Kidney capillary endothelial cell (primary cell): ENCODE measurements around the gene STK32A.
"Not testable (repeated sequence)": the region's sequence is repeated elsewhere in the genome, so short reads cannot be mapped to it uniquely, and the experiment has no call there.

Experiments used
- DNase-seq: peaks from one replicate; pipeline ENCODE4 v3.0.0-alpha.2; 2018; ENCODE audit warnings: low spot score

Gene STK32A

DNA sequence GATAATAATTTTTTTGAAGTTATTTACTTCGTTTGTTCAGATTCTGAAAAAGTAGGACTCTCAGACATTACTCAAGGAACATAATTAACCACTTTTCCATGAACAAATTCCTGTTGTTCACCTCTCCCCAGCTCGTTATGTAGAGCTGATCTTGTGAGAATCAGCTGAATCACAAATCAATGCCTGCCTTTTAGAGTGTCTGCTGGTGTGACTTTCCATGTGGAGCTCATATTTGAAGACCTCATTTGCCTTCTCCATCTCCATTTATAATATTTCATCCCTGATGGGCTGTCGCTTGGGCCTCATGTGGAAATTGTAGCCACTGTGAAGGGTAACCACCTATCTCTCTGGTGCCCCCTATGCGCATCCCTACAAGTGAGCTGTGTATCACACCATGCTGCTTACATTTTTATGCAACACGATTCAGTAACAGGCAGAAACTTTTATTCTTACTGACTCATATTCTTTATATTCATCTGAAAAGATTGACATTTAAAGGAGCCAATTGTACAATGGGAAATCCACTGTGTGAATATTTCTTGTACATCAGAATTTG is 111.3 kb downstream of the STK32A start:
- DNase-seq = no peak

- no peak for DNase-seq
Observed at GRCh38 chr5:147348046-147348445, 113.2 kb downstream of the STK32A start.

DNA sequence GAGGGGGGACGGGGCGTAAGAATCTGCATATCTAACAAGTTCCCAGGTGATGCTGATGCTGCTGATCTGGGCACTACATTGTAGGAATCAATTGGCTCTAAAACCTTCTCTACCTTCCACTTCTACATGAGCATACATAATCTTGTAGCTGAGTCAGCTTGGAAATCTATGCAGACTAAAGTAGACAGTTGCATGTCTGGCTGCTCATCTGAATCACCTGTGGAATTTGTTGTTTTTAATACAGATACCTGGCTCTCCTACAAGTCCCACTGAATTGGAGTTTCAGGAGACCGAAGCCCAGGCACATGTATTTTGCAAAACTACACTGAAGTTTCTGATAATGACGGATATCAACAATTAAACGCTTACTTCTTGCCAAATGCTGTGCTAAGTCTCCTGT is 113.6 kb downstream of the STK32A start:
- DNase-seq = no peak

- no peak for DNase-seq
Observed at GRCh38 chr5:147349241-147349640, 114.4 kb downstream of the STK32A start.

GRCh38 chr5:147359101-147359500 is 124.3 kb downstream of the STK32A start:
- no peak for DNase-seq

DNA sequence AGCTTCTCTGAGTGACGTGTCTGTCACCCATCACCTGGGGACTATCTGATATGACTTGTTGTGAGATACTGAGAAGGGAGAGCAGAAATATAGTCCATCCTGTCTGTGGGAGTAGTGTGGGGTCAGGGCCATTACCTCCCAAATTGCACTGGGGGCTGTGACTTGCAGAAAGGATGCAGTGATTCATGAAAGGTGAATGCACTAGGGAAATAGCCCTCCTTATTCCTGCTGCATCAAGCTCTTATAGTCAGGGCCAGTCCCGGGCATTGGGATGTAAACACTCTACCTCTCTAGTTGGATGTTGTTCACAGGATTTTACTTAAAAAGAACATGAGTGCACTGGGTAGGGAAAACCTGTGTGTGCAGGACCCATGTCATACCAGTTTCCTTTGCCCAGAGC is 124.8 kb downstream of the STK32A start:
- DNase-seq = no peak

- DNase-seq = no peak
Observed at GRCh38 chr5:147360816-147361215, 126.0 kb downstream of the STK32A start.

DNA sequence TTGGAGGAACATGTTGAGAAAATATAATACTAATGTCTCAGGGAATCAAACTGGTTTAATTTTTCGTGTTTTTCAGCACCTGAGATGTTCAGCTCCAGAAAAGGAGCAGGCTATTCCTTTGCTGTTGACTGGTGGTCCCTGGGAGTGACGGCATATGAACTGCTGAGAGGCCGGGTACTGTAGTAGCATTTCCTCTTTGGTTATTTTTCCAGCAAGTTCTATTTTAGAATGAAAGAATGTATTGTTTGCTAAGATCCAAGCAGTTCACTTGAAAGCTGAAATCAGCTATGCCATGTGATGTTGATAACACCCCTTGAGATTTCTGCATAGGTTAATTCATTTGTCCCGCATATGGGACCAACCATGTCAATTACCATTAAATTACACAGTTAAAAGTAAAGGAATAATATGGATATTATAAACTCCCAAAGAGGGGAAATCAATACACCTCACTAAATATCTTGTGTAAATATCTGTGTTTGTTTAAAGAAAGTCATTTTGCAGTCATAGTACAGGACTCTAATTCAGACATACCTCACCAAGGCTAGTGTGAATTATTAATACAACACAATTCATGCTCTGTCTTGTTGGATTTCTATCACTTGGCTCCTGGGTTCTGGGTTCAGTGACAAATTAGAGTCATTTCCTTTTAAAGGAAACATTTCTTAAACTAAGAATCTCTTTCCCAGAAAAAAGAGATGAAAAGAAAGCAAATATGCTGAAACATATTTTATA is 126.8 kb downstream of the STK32A start:
- no peak for DNase-seq

DNA sequence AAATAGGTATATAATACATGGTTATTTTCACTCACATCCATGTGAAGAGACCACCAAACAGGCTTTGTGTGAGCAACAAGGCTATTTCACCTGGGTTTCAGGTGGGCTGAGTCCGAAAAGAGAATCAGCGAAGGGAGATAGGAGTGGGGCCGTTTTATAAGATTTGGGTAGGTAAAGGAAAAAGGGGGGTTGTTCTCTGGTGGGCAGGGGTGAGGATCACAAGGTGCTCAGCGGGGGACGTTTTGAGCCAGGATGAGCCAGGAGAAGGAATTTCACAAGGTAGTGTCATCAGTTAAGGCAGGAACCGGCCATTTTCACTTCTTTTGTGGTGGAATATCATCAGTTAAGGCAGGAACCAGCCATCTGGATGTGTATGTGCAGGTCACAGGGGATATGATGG is 132.6 kb downstream of the STK32A start:
- not testable (repeated sequence) for DNase-seq

DNA sequence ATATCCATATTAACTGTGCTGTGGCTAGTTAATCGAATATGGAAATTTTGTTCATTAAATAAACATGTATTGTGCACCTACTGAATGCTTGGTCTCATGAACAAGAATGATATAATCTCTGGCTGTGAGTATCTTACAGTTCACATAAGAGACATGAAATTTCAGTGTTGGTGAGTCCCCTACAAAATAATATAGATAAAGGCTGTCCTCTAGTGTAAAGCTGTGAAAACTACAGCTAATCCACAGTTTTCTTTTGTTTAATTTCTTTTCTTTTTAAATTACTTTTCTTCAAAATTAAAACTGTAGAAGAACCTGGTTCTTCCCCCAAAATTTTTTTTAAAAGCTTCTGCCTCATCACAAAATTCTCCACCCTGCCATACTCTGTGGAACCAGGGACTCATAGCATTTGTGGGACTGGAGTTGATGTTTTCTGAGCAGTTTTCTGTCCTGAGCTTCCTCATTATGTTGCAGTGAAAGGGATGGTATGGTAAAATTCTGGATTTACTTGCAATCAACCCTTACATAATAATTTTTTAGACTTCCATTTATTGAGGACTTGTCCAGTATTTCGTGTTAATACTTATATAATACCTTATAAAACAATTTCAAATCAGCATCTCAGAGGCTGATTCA is 135.0 kb downstream of the STK32A start:
- peak; percentile 30 for DNase-seq

DNA sequence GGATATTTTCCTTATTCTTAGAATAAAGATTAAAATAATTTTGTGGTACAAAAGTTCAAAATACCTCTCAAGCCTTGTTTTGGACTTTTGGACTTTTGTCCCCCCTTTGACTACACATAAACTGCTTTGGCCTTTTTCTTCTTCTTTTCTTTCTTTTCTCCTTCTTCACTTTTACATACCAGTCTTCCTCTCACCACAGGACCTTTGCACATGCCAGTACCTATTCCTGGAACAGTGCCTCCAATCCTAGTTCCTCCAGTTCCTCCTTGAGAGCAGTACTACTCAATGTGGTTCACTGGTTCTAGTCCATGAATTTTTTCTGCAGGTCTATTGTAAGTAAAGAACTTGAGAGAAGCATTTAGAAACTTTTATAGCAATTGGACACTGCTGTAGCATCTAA is 136.5 kb downstream of the STK32A start:
- no peak for DNase-seq

GRCh38 chr5:147372191-147372590 is 137.4 kb downstream of the STK32A start:
- DNase-seq = no peak

- DNase-seq = no peak
Observed at GRCh38 chr5:147373328-147373727, 138.5 kb downstream of the STK32A start.

DNA sequence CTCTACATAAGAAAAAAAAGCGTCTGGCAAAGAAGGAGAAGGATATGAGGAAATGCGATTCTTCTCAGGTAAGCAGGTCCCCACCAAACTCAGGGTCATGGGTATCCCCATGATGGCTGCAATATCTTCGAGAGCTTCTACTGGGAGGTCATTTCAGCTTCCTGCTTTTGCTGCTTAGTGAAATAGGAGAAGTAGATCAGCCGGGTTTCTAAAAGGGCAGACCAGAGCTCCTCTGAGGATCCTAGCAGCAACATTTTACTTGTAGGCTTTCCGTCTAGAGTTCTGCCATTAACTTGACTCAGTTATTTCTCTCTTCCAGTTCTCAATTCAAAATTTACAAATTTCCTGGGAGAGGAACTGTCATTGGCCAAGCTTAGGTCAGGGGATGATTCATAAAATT is 140.3 kb downstream of the STK32A start:
- DNase-seq = no peak

- no peak for DNase-seq
Observed at GRCh38 chr5:147377682-147378081, 142.9 kb downstream of the STK32A start.

GRCh38 chr5:147381555-147381954 is 146.7 kb downstream of the STK32A start:
- no peak for DNase-seq

DNA sequence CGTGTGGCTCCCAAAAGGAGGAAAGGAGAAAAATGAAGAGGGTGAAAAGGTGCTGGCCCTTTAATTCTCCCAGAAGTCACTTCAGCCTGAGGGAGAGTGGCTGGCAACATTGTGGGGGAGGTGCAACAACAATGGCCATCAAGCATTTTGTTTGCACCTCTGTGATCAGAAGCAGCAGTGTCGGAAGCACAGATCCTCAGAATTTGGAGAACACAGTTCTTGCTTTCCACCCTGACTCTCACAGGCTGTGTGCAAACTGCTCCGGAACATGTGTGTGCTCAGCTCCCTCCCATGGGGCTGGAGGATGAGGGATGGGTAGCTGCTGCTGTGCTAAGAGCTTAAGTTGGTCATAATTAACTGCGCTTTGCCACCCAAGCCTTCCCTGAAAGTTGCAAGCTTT is 147.9 kb downstream of the STK32A start:
- no peak for DNase-seq

DNA sequence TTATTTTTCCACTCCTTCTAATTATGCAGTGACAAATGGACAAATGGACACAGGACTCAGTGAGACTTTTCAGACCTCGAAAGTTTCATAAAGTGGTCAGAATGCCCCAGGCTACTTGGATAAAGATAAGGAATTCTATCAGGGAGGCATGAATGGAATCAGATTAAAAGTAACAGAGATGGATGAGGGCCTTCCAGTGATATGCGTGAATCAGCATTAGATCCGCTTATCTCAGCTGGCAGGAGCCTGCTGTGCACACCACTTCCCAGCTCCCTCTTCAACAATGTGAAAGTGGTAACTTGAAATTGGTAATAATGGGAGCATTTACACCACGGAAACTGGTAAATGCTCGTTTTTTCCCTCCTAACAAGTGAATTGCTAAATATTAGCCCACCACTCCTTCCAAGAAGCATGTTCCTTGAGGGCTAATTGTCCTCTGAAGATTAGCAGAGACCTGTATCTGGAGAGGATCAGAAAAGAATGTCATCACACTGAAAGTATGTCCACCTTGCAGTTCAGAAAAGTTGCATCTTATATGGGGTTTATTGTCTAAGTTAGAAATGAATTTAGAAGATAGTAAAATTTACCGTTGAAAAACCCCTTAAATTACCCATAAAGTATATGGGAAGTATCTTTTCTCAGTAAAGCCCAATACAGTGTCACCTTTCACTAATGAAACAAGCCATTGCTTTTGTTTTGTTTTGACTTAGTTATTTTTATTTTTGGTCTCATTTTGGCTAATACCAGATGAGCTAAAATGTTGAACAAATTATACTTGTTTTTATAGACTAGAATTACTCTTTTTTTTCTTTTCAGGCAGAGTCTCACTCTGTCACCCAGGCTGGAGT is 149.7 kb downstream of the STK32A start:
- no peak for DNase-seq

DNA sequence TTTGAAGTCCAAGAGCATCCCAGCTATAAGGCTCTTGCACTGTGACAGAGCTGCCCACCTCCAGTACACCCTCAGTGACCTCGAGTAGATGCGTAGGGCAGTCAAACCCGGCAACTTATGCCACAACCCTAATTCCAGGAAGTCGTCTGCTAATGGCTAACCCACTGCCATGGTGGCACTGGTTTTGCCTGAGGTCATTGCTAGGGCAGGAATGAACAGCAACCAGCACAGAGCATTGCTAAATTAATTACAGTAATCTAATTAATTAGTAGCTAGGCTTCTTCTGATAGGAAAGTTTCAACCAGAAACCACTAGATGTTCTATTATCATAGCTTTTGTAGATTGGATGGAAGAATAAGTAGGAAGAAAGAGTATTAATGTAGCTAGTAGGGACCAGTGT is 152.3 kb downstream of the STK32A start:
- no peak for DNase-seq

- no peak for DNase-seq
Observed at GRCh38 chr5:147388184-147389108, 153.6 kb downstream of the STK32A start.

- no peak for DNase-seq
Observed at GRCh38 chr5:147390654-147391225, 155.9 kb downstream of the STK32A start.
